HG03442 (cell line): ENCODE data around the gene ZRANB1.

Experiments used
- ATAC-seq: cut with Tn5 transposase; IDR thresholded peaks from one replicate; pipeline ENCODE4 v1.9.1; 2021; ENCODE audit warnings: mild to moderate bottlenecking, moderate library complexity; ENCODE audit not compliant: unreplicated experiment

The ZRANB1 gene

GRCh38 chr10:124918906-124919305 is 23.0 kb upstream of the ZRANB1 start:
- ATAC-seq = no peak

GRCh38 chr10:124921261-124921660 is 20.7 kb upstream of the ZRANB1 start:
- no peak for ATAC-seq

GRCh38 chr10:124923684-124924083 is 18.2 kb upstream of the ZRANB1 start:
- ATAC-seq = no peak

GRCh38 chr10:124926548-124926947 is 15.4 kb upstream of the ZRANB1 start:
- no peak for ATAC-seq

GRCh38 chr10:124928087-124928486 is 13.8 kb upstream of the ZRANB1 start:
- ATAC-seq = no peak

GRCh38 chr10:124928545-124928944 is 13.4 kb upstream of the ZRANB1 start:
- ATAC-seq = no peak

- no peak for ATAC-seq
Measured at GRCh38 chr10:124935946-124936345, 6.0 kb upstream of the ZRANB1 start.

- ATAC-seq = no peak
Measured at GRCh38 chr10:124936813-124937212, 5.1 kb upstream of the ZRANB1 start.

GRCh38 chr10:124939290-124939689 is 2.6 kb upstream of the ZRANB1 start:
- no peak for ATAC-seq

- no peak for ATAC-seq
Measured at GRCh38 chr10:124942317-124943169, 620 bp downstream of the ZRANB1 start.

GRCh38 chr10:124943301-124944092 is 1.6 kb downstream of the ZRANB1 start:
- no peak for ATAC-seq

- ATAC-seq = no peak
Measured at GRCh38 chr10:124944982-124945381, 3.1 kb downstream of the ZRANB1 start.

GRCh38 chr10:124946945-124947344 is 5.0 kb downstream of the ZRANB1 start:
- ATAC-seq = no peak

GRCh38 chr10:124949543-124949942 is 7.6 kb downstream of the ZRANB1 start:
- ATAC-seq = no peak

GRCh38 chr10:124952123-124952522 is 10.2 kb downstream of the ZRANB1 start:
- no peak for ATAC-seq

GRCh38 chr10:124953421-124953820 is 11.5 kb downstream of the ZRANB1 start:
- ATAC-seq = no peak

- no peak for ATAC-seq
Measured at GRCh38 chr10:124955243-124955642, 13.3 kb downstream of the ZRANB1 start.

- no peak for ATAC-seq
Measured at GRCh38 chr10:124955868-124956267, 13.9 kb downstream of the ZRANB1 start.

GRCh38 chr10:124956764-124957163 is 14.8 kb downstream of the ZRANB1 start:
- no peak for ATAC-seq

- ATAC-seq = no peak
Measured at GRCh38 chr10:124957404-124957947, 15.6 kb downstream of the ZRANB1 start.

GRCh38 chr10:124959564-124959963 is 17.6 kb downstream of the ZRANB1 start:
- no peak for ATAC-seq

GRCh38 chr10:124961248-124961570 is 19.3 kb downstream of the ZRANB1 start:
- ATAC-seq = peak; percentile 36
